GM21381 (cell line): Measurements from ENCODE around the gene ANKRD44.
A peak's percentile ranks its signal among the peaks of the same experiment; 100 is the strongest.

ENCODE experiments used
- ATAC-seq: cut with Tn5 transposase; IDR thresholded peaks from one replicate; pipeline ENCODE4 v1.9.1; 2021; ENCODE audit warnings: mild to moderate bottlenecking, moderate library complexity; ENCODE audit not compliant: unreplicated experiment

ANKRD44 gene

GRCh38 chr2:197185676-197186075 lies 124.9 kb downstream of the ANKRD44 start:
- ATAC-seq: no peak

- ATAC-seq: no peak
Observed at GRCh38 chr2:197184959-197185586, 125.5 kb downstream of the ANKRD44 start.

GRCh38 chr2:197183355-197183754 lies 127.2 kb downstream of the ANKRD44 start:
- no peak for ATAC-seq

DNA sequence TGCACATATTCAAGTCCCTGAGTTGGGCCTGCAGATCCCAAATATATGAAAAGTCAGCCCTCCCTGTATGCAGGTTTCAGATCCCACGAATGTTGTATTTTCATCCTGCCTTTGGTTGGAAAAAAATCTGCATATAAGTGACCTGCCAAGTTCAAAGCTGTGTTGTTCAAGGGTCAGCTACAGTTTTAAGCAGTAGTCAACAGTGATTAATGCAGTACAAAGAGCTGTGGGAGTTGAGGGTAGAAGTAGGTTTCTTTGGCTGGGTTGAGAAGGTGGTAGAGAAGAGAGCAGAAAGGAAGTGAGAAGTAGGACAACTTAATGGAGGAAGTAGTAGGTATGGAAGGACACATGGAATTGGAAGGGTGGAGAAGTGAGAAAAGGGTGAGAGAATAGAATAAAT lies 127.9 kb downstream of the ANKRD44 start:
- ATAC-seq: no peak

- no peak for ATAC-seq
Observed at GRCh38 chr2:197181491-197181890, 129.1 kb downstream of the ANKRD44 start.

DNA sequence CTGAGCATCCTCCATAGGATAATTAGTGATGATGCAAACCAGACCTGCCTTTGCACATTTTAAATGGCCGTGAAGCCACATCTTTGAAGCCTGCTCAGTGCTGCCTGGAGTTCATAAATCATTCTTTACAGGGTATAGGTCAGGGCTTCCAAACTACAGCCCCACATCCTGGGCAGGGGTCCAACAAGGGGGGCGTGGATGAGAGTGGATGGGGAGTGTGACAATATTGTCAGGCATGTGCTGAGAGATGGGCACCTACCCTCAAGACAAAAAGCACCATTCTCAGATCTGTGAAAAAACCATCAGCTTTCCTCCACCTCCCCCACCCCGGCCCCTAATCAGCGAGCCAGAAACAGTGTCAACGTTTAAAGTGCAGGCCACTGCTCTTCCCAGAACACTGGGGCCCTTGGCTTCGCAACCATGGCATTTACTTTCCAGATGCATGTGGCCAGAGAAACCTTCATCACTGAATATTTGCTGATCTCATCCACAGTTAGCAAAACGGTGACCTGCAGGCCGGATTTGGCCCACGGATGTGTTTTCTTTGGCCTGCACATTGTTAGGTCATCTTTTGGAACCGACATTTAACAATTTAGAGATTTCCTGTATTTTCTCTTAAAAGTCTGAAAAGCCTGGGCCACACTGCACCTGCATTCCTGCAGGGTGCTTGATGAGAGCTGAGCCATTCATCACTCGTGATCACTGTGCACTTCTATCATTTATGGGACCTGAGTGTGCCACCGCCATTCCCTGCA lies 130.7 kb downstream of the ANKRD44 start:
- no peak for ATAC-seq

GRCh38 chr2:197176522-197176921 lies 134.1 kb downstream of the ANKRD44 start:
- ATAC-seq: no peak

GRCh38 chr2:197174539-197175094 lies 136.0 kb downstream of the ANKRD44 start:
- ATAC-seq: no peak

DNA sequence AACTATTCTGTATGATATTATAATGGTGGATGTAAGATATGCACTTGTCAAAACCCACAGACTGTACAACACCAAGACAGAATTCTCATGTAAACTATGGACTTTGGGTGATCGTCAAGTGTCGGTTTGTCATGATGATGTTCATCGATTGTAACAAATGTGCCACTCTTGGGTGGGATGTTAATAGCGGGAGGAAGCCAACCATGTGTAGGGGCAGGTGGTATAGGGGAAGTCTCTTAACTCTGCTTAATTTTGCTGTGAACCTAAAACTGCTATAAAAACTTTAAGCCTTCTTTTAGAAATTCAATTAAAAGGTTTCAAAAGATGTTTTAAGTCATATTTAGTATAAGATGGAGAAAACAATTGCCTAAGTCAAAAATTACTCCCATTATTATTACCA lies 139.0 kb downstream of the ANKRD44 start:
- no peak for ATAC-seq

- ATAC-seq: no peak
Observed at GRCh38 chr2:197170208-197170607, 140.4 kb downstream of the ANKRD44 start.

GRCh38 chr2:197168705-197169104 lies 141.9 kb downstream of the ANKRD44 start:
- peak; percentile 64 for ATAC-seq

DNA sequence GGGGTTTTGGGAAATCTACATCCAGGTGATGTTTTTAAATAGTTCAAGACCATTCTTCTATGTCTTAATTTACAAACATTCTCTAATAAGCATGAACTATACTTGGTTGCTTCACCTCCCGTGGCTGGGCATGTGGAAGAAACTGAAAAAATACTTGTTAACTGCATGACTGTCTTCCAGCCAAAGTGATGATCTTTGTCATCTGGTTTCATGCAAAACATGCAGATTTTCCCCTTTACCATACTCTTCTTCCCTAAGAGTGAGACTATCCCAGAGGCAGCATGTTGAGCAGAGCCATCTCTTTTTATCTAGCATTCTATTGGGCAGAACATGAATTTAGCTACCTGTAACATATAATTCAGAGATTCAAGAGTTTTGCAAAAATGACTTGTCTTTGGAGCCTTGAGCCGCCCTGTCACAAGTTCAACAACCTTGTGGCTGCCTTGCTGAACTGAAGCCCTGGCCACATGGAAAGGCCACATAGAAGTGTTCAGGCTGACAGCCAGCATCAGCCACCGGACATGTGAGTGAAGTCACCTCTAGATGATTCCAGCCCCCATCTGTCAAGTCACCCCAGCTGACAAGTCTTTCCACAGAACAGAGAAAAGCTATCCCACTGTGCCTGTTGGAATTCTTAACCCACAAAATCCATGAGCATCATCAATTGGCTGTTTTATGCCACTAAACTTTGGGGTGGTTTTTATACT lies 142.8 kb downstream of the ANKRD44 start:
- no peak for ATAC-seq

DNA sequence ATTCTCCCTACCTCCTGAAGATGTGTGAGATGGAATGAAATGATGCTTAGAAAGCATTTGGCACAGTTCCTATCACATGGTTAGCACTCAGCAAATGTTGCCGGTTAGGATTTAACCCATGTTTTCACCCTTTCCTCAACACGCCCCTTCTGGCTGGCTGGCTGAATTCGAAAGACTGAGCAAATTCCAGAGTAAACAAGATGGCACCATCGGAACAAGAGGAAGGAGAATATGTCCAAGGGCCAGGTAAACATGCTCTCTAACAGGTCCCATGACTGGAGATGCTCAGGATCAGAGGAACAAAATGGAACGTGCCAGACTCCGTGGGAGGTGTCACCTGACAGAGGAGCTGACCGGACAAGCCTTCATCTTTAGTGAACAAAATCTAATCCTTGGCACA lies 145.6 kb downstream of the ANKRD44 start:
- no peak for ATAC-seq

- ATAC-seq: no peak
Observed at GRCh38 chr2:197164141-197164754, 146.3 kb downstream of the ANKRD44 start.

- ATAC-seq: no peak
Observed at GRCh38 chr2:197163712-197164140, 146.9 kb downstream of the ANKRD44 start.

DNA sequence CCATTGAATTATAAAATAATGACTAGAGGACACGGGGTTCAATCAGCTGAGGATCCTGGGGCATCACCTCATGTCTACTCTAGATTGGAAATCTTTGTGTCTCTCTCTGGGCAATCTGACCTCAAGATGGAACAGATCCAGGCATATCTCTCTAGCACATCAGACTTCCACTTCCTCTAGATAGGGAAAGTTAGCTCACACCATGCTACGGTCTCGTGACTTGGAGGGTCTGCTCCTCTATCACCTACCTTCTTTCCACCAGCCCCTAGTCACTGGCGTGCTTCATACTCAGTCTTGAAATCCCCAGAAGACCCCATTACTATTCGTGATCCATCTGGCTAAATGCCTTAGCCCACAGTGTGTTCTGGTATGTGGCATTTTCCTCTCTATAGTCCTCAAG lies 148.8 kb downstream of the ANKRD44 start:
- ATAC-seq: no peak

GRCh38 chr2:197159661-197160211 lies 150.8 kb downstream of the ANKRD44 start:
- ATAC-seq: no peak

DNA sequence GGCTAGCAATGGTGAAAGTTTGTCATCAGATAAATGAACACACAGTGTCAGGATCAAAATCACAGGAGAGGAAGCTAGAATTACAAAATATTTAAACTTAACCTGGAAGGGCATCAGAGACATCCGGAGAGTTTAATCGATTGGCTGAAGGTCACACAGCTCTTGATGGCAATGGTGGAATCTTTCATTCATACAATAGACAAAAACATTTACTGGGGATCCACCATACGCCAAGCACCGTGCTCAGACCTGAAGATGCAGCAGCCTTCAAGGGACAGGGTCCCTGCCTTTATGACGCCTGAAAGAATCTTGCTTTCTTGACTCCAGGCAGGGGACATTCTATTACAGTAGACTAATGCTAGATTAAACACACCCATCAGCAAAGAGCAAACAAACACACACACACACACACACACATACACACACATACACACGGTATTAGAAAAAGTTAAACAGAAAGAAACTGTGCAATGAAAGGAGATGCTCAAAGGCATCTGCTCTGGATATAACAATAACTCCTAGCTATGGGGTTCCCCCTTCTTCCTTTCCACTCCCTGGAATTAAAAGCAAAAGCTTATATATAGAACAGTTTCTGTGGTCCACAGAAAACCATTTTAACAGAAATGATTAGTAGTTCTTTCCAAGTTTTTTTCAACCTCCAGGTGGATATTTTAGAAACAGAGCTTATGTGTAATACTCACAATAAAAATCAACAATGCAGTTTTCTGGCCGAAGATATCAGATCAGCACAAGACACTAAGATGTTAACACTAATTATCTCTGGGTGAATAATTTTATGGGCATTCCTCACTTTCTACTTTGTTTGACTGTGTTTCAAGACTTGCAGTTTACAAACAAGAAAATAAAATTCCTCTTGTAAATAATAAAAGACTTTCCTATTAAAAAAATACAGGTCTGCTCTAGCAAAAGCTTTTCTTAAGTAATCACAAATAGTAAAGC lies 151.7 kb downstream of the ANKRD44 start:
- no peak for ATAC-seq

GRCh38 chr2:197157879-197158537 lies 152.6 kb downstream of the ANKRD44 start:
- no peak for ATAC-seq
